Astrocyte (in vitro differentiated cells and primary cell): ENCODE data around the gene PRELID3B. TPM values are rescaled to one million over a fixed set of nuclear protein-coding genes. Genes with fewer than 3 reads are reported as not detected.
A peak's percentile ranks its signal among the peaks of the same experiment; 100 is the strongest.
"Not testable (repeated sequence)": the region's sequence is repeated elsewhere in the genome, so short reads cannot be mapped to it uniquely, and the experiment has no call there.

Experiments
- DNase-seq: peaks from one replicate; pipeline ENCODE4 v3.0.0-alpha.2; 2010; ENCODE audit warnings: low read depth
- FAIRE-seq: peaks from 2 replicates; lab custom pipeline; 2011; peaks lifted over from hg19 to GRCh38; lab: Jason Lieb, UNC
- H2AFZ ChIP-seq: 2 replicates; pipeline ENCODE4 v1.6.0; 2012; ENCODE audit warnings: low read depth, low read length, inconsistent platforms
- H3K27ac ChIP-seq: 2 replicates; pipeline ENCODE4 v1.5.1; 2011; ENCODE audit warnings: low read depth, low read length, inconsistent platforms
- H3K27me3 ChIP-seq: 2 replicates; pipeline ENCODE4 v1.6.0; 2011; ENCODE audit warnings: low read length, inconsistent platforms; ENCODE audit not compliant: insufficient read depth
- H3K36me3 ChIP-seq: 2 replicates; pipeline ENCODE4 v1.5.1; 2011; ENCODE audit warnings: low read length, inconsistent platforms; ENCODE audit not compliant: insufficient read depth
- H3K4me1 ChIP-seq: 2 replicates; pipeline ENCODE4 v1.5.1; 2011; ENCODE audit warnings: low read length, inconsistent platforms; ENCODE audit not compliant: insufficient read depth
- H3K4me2 ChIP-seq: 2 replicates; pipeline ENCODE4 v1.6.0; 2012; ENCODE audit warnings: low read length, inconsistent platforms
- H3K4me3 ChIP-seq: 2 replicates; pipeline ENCODE4 v1.5.1; 2011; ENCODE audit warnings: low read depth, mild to moderate bottlenecking, low read length, inconsistent platforms; ENCODE audit not compliant: insufficient read depth
- H3K79me2 ChIP-seq: 2 replicates; pipeline ENCODE4 v1.6.0; 2012; ENCODE audit warnings: mild to moderate bottlenecking, low read length, inconsistent platforms; ENCODE audit not compliant: insufficient read depth
- H3K9ac ChIP-seq: 2 replicates; pipeline ENCODE4 v1.6.0; 2012; ENCODE audit warnings: mild to moderate bottlenecking, low read length, inconsistent platforms
- H3K9me3 ChIP-seq: 2 replicates; pipeline ENCODE4 v1.5.1; 2012; ENCODE audit warnings: low read depth, mild to moderate bottlenecking, low read length, inconsistent platforms; ENCODE audit not compliant: insufficient read depth
- H4K20me1 ChIP-seq: 2 replicates; pipeline ENCODE4 v1.6.0; 2012; ENCODE audit warnings: low read length, inconsistent platforms; ENCODE audit not compliant: insufficient read depth
- H3K27ac Mint-ChIP-seq: one replicate; pipeline ENCODE4 v1.8.0; 2021; ENCODE audit warnings: mild to moderate bottlenecking, mixed read lengths; ENCODE audit not compliant: unreplicated experiment
- H3K27me3 Mint-ChIP-seq: one replicate; pipeline ENCODE4 v1.8.0; 2021; ENCODE audit warnings: low read depth, mixed read lengths; ENCODE audit not compliant: unreplicated experiment
- H3K36me3 Mint-ChIP-seq: one replicate; pipeline ENCODE4 v1.8.0; 2021; ENCODE audit warnings: low read depth, mixed read lengths; ENCODE audit not compliant: unreplicated experiment
- H3K4me1 Mint-ChIP-seq: one replicate; pipeline ENCODE4 v1.8.0; 2021; ENCODE audit warnings: low read depth, mixed read lengths; ENCODE audit not compliant: unreplicated experiment
- H3K4me3 Mint-ChIP-seq: one replicate; pipeline ENCODE4 v1.8.0; 2021; ENCODE audit warnings: mild to moderate bottlenecking, moderate library complexity, mixed read lengths; ENCODE audit not compliant: unreplicated experiment
- H3K9me3 Mint-ChIP-seq: one replicate; pipeline ENCODE4 v1.8.0; 2021; ENCODE audit warnings: mild to moderate bottlenecking, mixed read lengths; ENCODE audit not compliant: unreplicated experiment
- EZH2 ChIP-seq: IDR thresholded peaks from 2 replicates; pipeline ENCODE4 v1.6.1; 2012; ENCODE audit warnings: mild to moderate bottlenecking, low read length, inconsistent platforms; ENCODE audit not compliant: insufficient read depth
- total RNA-seq: library from RNA; stranded (reverse); gene quantifications from 2 replicates; pipeline ENCODE4 v1.2.1, GENCODE V29; 2021
- TF ChIP-seq, protein P1 (sequence below): IDR thresholded peaks from 2 replicates; pipeline ENCODE4 v1.5.1; 2011; ENCODE audit warnings: low read depth, mild to moderate bottlenecking, inconsistent platforms, low read length, moderate library complexity; ENCODE audit not compliant: insufficient read depth

The PRELID3B gene
- total RNA-seq, 1 donor from 2014 or later = 68.8 TPM

DNA sequence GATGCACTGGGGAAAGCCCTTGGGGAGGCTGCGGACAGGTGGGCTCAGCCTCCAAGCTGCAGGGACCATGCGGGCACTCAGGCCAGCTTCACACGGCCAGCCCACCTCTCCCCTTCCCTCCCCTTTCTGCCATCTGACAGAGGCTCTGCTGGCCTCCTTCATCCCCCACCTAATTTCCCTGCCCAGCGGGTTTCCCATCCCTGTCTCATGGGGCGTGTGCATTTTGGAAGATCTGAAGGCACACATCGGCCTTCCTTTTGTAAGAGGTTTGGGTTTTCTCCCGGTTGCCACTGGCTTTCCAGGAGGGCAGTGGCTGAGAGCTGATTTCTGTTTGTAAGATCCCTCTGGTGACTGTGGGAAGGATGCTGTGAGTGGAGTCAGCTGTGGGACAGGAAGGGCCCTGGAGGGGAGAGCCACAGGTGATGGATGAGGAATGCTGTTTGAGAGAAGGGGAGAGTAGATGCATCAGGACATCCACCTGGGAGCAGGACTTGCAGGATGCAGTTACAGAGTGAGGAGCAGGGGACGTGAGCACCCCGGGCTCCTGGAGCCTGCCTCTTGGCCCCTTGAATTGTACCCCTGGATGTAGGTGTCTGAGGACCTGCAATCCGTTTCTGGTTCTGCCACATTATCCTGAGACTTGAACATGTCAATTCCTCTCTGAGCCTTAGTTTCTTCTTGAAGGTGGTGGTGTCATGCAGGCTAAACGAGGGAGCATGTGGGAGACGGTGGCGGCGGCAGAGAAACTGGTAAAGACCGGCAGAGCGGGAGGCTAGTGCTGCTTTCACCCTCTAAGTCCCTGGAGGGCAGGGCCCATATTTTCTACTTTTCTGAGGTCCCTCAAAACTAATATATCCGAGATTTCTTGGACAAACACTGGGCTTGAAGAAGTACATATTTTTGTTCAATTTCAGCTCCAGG is 29.3 kb downstream of the PRELID3B start:
- peaks cover 34% of the 10 kb centered on the region for H3K4me1 Mint-ChIP-seq

DNA sequence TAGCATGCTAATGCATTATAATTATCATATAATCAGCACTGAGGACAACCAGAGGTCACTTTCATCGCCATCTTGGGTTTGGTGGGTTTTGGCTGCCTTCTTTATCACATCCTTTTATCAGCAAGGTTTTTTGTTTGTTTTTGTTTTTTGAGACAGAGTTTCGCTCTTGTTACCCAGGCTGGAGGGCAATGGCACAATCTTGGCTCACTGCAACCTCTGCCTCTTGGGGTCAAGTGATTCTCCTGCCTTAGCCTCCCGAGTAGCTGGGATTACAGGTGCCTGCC is 30.8 kb downstream of the PRELID3B start:
- FAIRE-seq = not testable (repeated sequence)

More for the DNA sequence above, 29.3 kb downstream of the PRELID3B start:
- Histone ChIP-seq H4K20me1 (no peaks in the 10 kb centered on the region), H3K4me1 (peaks cover 41% of the 10 kb centered on the region), H3K27ac (no peak overlapping the region), H3K9ac (no peak overlapping the region), H2AFZ (peak overlapping the region; percentile 9), H3K79me2 (no peaks in the 10 kb centered on the region), H3K27me3 (no peaks in the 10 kb centered on the region), H3K4me2 (no peak overlapping the region), H3K4me3 (no peak overlapping the region), H3K36me3 (no peaks in the 10 kb centered on the region), H3K9me3 (no peaks in the 10 kb centered on the region)
- H3K9me3 Mint-ChIP-seq = no peaks in the 10 kb centered on the region
- no peak for DNase-seq
- H3K4me3 Mint-ChIP-seq = no peak overlapping the region
- FAIRE-seq = no peak
- peak overlapping the region; percentile 5 for H3K27ac Mint-ChIP-seq
- H3K36me3 Mint-ChIP-seq = no peaks in the 10 kb centered on the region
- H3K27me3 Mint-ChIP-seq = no peaks in the 10 kb centered on the region
- TF ChIP-seq EZH2 = no peak
- TF ChIP-seq, protein P1, sequence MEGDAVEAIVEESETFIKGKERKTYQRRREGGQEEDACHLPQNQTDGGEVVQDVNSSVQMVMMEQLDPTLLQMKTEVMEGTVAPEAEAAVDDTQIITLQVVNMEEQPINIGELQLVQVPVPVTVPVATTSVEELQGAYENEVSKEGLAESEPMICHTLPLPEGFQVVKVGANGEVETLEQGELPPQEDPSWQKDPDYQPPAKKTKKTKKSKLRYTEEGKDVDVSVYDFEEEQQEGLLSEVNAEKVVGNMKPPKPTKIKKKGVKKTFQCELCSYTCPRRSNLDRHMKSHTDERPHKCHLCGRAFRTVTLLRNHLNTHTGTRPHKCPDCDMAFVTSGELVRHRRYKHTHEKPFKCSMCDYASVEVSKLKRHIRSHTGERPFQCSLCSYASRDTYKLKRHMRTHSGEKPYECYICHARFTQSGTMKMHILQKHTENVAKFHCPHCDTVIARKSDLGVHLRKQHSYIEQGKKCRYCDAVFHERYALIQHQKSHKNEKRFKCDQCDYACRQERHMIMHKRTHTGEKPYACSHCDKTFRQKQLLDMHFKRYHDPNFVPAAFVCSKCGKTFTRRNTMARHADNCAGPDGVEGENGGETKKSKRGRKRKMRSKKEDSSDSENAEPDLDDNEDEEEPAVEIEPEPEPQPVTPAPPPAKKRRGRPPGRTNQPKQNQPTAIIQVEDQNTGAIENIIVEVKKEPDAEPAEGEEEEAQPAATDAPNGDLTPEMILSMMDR = no peak

DNA sequence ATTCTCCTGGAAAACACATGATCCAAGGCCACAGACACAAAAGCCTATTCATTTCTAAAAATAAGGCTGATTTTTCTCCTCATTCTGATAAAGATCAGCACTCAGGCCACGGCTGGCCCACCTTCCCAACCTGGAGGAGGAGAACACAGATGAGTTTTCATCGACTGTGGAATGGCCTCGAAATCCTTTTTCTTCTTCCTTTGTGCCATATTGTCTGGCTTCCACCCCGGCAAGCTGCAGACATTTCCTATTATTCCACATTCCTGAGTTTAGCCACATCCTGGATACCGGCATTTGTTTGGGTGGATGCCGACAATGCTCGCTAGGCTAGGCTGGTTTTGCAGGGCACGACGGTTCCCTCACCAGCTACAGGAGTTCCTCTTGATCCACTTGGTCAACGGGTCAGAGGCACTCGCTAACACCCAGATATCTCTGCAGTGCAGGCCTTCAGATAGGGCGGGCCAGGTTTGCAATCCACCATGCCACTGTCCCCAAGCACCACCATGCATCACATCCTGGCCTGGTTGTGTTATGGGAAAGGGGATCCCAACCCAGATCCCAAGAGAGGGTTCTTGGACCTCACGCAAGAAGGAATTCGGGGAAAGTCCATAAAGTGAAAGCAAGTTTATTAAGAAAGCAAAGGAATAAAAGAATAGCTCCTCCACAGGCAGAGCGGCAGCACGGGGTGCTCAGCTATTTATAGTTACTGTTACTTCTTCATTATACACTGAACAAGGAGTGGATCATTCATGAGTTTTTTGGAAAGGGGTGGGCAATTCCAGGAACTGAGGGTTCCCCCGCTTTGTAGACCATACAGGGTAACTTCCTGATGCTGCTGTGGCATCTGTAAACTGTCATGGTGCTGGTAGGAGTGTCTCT is 31.4 kb downstream of the PRELID3B start:
- Histone ChIP-seq H3K4me3 (peak overlapping the region; percentile 1), H3K4me2 (peak overlapping the region; percentile 54), H2AFZ (peak overlapping the region; percentile 57), H3K27me3 (no peaks in the 10 kb centered on the region), H4K20me1 (no peaks in the 10 kb centered on the region), H3K79me2 (peaks cover 6% of the 10 kb centered on the region), H3K9me3 (no peaks in the 10 kb centered on the region), H3K9ac (peak overlapping the region; percentile 63), H3K4me1 (peaks cover 44% of the 10 kb centered on the region), H3K36me3 (no peaks in the 10 kb centered on the region), H3K27ac (peak overlapping the region; percentile 79)
- TF ChIP-seq EZH2 = no peak
- TF ChIP-seq, protein P1 = no peak
- H3K27ac Mint-ChIP-seq = peak overlapping the region; percentile 100
- DNase-seq (peak; percentile 91), FAIRE-seq (no peak)
- no peaks in the 10 kb centered on the region for H3K36me3 Mint-ChIP-seq
- peaks cover 32% of the 10 kb centered on the region for H3K4me1 Mint-ChIP-seq
- no peaks in the 10 kb centered on the region for H3K9me3 Mint-ChIP-seq
- no peaks in the 10 kb centered on the region for H3K27me3 Mint-ChIP-seq
- peak overlapping the region; percentile 68 for H3K4me3 Mint-ChIP-seq

More for the DNA sequence above, 30.8 kb downstream of the PRELID3B start:
- peak overlapping the region; percentile 63 for H3K9ac ChIP-seq
- H3K27me3 ChIP-seq, H3K9me3 Mint-ChIP-seq, H3K36me3 Mint-ChIP-seq, H3K36me3 ChIP-seq, H3K27me3 Mint-ChIP-seq, H3K9me3 ChIP-seq, H2AFZ ChIP-seq, H3K79me2 ChIP-seq, H4K20me1 ChIP-seq, DNase-seq, H3K4me3 Mint-ChIP-seq: not testable (repeated sequence)
- peaks cover 40% of the 10 kb centered on the region for H3K4me1 ChIP-seq
- H3K4me2 ChIP-seq = peak overlapping the region; percentile 54
- H3K4me1 Mint-ChIP-seq = peaks cover 33% of the 10 kb centered on the region
- H3K27ac ChIP-seq = peak overlapping the region; percentile 79
- peak overlapping the region; percentile 1 for H3K4me3 ChIP-seq
- H3K27ac Mint-ChIP-seq = peak overlapping the region; percentile 100
